NCI-H187 (cell line): ENCODE results near the gene SEMA5A.

ENCODE experiments used
- DNase-seq, 2 experiments: peaks; one replicate each; lab custom pipeline; 2025; lab: John Stamatoyannopoulos, UW

The SEMA5A gene

DNA sequence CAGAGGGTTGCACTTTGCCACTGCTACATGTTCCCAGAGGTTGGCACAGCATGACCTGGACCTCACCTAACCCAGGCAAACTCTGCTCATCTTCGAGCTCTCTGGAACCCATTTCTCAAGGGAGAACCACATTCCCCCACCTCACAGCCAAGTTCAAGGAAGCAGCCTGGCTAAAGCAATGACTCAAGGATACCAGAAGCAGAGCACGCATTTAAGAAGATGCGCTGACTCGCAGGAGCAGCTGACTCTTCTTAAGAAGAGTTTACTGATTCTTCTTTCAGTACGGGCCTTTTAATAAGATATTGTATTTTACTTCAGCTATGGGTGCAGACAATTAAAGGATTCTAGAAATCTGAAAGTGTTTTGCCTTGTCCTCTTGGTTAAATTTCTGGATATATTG is 4.1 kb upstream of the SEMA5A start:
- DNase-seq: no peak

- DNase-seq: no peak
Measured at GRCh38 chr5:9547122-9547947, 1.5 kb upstream of the SEMA5A start.

GRCh38 chr5:9545136-9545991 is 511 bp downstream of the SEMA5A start:
- DNase-seq: no peak

GRCh38 chr5:9544502-9545135 is 1.3 kb downstream of the SEMA5A start:
- peak; percentile 57 to 82 for DNase-seq

DNA sequence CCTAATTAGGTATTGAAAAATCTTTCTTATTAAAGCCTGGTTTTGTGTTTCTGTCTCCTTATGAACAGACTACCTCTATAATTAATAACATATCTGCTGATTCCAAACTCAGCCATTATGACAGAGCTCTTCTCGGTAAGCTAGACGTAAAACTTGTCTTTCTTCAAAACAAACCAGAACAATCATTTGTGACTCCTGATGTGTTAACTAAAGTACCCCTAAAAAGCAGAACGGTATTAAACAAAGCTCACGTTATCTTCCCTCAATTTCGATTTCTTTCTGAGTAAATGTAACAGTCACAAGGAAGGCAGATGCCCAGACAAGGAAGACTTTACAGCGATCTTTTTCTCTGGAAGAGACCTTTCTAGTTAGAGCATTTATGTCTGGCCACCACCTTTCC is 1.8 kb downstream of the SEMA5A start:
- DNase-seq: peak in 1 of 2 experiments; percentile 52

DNA sequence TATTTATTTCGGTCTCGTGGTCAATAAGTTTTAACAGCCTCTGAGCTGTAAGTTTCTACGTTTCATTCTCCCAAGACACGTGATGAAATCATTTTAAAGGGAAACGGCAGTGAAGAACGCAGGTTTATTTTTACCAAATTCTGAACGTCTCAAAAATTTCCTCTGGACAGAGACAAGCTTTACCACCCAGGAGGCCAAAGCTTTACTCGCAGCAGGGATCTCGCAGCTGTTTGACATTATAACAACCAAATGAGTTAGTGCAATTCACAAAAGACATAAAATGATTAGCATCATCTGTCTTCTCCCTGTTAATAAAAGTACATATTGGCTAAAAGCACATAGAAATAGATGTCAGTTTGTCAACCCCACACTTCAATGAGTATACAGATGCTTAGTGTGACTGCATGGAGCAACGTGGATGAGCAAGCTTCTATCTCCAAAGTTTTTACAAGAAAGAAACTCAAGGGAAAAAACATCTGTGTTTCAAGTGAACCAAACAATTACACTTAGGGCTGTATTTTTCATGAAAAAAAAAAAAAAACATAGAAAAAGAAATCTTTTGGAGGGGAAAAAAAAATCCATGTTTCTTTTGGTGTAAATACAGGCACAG is 2.5 kb downstream of the SEMA5A start:
- no peak for DNase-seq

GRCh38 chr5:9540791-9541190 is 5.1 kb downstream of the SEMA5A start:
- no peak for DNase-seq

- no peak for DNase-seq
Measured at GRCh38 chr5:9538504-9538903, 7.4 kb downstream of the SEMA5A start.

GRCh38 chr5:9537223-9538141 is 8.4 kb downstream of the SEMA5A start:
- no peak for DNase-seq

DNA sequence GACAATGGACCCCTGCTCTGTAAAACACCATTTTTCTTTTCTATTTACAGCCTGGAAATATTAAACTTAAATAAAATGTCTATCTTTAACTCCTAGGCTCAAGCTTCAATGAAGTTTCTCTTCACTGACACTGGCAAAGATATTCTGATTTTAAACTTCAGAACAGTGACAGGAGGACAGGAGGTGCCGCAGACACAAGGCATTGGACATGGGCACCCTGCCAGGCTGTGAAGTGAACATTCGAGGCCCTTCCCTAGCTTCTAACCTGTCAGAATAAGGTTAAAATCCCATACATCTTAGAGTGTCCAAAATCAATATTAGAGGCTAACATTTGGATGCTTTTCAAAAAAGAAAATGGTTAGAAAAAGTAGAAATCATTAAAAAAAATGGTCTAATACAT is 9.2 kb downstream of the SEMA5A start:
- DNase-seq: no peak

DNA sequence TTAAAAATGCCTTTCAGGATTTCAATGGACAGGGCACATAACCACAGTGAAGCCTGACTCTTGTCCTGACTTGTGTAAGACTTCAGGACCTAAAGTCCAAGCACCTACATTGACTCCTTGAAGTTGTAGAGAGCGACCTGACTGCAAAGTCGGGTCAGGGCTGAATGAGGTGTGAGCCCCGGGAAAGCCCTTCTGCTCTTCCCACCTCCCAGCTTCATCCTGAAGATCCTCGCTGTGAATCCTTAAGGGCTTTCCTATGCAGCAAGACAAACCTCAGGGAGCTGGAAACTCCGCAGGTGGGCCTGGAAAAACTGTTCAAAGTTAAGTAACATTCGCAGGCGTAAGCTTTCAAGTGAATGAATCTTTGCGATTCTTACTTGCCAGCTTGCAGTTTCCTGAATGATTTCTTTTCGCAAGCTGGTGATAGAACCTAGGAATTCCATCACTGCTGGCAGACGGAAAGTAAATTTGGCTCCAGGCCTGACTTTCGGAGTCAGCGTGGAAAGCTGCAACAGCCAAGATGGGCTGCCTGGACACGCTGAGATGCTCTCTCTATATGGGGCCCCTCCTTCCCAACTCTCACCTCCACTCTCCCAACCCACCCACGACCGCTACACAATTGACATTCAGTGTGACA is 10.9 kb downstream of the SEMA5A start:
- DNase-seq: no peak

- DNase-seq: no peak
Measured at GRCh38 chr5:9533562-9534364, 12.1 kb downstream of the SEMA5A start.

- no peak for DNase-seq
Measured at GRCh38 chr5:9533096-9533495, 12.8 kb downstream of the SEMA5A start.

DNA sequence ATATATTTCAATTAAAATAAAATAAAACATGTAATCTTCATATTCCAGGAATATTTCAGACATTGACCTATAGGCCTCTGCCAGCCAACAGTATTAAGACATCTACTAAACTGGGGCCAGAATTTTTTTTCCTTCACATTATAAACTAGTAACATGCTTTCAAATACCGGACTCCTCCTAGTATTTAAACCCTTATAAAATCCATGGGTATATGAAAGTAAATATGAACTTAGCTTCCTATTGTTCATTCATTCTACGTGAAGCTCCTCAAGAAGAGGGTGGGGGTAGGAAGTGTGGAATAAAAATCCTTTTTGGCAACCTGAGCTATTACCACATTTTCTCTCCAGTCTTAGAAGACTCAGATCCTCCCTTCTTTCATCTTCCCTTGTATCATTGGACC is 16.4 kb downstream of the SEMA5A start:
- no peak for DNase-seq

DNA sequence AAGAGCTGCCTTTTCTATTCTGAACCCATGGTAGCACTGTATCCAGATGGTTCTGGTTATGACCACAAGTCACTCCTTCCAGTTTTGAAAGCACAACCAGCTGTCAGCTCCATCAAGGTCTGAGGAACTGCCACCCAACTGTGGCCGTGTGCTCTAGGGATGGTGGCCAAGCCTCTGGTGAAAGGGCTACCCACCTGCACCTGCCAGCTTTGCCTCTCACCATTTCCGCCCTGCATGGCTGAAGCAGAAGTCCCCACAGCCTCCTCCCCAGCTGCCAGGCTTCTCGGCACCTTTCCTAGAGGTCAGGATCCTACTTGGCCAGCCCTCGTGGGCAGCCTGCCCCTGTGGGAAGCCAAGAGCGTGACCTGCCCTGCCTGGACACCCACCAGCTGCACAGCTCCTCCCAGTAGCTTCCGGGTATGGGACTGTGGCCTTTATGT is 16.8 kb downstream of the SEMA5A start:
- DNase-seq: no peak

DNA sequence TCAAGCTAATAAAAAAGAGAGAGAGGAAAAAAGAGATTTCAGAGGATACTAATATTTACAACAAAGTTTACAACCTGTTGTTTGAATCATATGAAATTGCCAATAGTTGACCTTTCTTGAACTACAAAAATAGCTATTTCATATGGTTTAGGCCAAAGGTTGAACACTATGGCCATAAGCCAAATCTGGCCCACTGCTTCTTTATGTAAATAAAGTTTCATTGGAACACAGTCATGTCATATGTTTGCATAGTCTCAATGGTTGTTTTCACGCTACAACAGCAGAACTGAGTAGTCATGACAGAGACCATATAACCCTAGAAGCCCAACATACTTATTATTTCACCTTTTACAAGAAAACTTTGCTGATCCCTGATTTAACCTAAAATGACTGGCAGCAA is 20.9 kb downstream of the SEMA5A start:
- DNase-seq: no peak

DNA sequence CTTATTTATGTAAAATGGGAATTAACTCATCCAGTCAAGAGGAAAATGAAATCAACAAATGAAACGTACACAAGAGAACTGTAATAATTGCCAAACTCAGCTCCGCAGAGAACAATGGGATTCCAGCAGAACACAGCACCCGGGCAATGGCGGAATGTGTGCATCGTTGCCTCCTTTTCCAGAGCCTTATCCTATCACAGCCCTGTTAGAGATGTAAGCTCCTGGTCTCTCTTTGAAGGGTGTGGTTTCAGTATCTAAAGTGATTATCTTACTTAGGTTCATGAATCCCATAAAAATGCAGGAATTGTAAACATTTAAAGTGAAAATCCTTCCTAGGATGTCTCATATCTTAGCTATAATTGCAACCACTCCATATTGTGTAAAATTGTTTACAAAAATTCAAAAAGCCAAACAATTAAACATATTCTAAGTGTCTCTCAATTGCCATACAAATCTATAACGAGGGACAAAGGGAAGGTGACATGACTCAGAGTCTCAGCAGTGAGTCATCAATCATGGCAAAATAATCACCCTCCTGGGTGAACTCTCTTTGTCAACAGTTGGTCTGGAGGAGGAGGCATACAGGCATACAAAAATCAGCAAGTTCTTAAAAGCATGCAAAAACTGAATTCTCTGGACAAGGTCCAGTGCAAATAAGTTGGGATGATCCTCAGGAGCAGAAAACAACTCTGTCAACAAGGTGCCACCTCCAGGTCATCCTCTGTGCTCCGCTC is 22.6 kb downstream of the SEMA5A start:
- DNase-seq: no peak

DNA sequence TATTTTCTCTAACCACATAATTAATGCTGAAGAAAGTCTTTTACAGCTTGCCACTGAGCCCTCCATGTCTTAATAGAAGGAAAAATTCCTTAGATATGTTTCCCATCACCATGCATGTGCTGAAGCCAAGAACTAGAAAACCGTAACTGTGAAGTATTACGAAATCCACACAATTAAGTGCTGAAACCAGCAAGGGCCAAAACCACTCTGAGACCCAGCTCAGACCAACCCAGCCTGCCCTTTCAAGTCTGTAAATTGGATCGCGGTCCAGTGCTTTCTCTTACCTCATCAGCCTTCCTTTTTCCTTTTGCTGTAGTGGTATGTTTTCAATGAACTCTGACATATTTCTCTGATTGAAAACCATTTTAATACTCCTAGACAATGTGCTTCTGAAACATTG is 26.3 kb downstream of the SEMA5A start:
- no peak for DNase-seq

DNA sequence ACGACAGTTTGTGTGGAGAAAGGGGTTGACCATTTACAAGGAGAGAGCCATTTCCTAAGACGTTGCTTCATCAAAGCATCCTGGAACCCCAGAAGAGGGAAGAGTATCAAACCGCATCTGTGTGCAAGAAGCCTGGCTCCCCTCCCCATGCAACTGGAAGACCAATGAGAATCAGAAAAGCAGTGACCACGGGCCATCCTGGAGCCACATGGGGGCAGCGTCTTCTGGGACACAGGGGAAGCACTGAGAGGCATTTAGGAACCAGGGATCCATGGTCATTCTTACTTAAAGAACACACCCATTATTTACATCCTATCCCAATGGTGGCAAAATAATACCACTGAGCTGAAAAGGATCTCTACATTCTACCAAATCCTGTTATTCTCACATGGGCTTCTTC is 29.3 kb downstream of the SEMA5A start:
- no peak for DNase-seq
